VCaP (cell line): ENCODE data around the gene HAND2.

Experiments used
- H3K27ac ChIP-seq: fragments of 450-650 bp; 2 replicates; pipeline ENCODE4 v1.5.1; 2017
- TF ChIP-seq, protein P1 (sequence below): fragments of 450-650 bp; conservative IDR thresholded peaks from 2 replicates; pipeline ENCODE4 v1.5.1; 2017; ENCODE audit warnings: mild to moderate bottlenecking, moderate library complexity

Gene HAND2

DNA sequence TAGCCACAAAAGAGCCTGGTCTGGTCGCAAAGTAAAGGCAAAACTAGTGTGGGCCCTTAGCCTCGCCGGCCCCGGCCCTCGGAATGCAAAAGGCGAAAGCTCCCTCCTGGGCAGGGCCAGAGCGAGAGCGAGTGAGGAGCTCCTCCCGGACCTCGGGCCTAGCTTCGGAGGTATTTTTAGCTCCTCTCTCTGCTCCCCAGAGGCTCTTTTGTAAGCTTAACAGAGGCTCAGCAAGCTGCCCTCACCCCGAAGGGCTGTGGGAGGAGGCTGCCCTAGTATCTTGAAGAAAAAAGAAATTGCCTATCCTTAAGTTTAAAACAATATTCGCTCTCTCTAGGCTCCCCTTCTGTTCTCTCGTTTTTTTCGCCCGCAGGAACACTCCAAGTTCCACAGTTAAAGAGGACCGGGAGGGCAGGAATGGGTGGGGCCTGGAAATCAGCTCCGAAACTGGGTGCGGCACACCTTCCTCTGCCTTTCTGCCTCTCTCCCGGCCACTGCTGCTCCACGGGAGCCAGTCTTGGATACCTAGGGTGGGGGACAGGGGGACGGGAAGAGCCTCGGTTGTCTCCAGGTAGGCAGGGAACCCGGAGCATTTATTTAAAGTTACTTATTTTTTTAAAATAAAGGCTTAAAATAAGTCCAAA is 12.1 kb downstream of the HAND2 start:
- TF ChIP-seq, protein P1, sequence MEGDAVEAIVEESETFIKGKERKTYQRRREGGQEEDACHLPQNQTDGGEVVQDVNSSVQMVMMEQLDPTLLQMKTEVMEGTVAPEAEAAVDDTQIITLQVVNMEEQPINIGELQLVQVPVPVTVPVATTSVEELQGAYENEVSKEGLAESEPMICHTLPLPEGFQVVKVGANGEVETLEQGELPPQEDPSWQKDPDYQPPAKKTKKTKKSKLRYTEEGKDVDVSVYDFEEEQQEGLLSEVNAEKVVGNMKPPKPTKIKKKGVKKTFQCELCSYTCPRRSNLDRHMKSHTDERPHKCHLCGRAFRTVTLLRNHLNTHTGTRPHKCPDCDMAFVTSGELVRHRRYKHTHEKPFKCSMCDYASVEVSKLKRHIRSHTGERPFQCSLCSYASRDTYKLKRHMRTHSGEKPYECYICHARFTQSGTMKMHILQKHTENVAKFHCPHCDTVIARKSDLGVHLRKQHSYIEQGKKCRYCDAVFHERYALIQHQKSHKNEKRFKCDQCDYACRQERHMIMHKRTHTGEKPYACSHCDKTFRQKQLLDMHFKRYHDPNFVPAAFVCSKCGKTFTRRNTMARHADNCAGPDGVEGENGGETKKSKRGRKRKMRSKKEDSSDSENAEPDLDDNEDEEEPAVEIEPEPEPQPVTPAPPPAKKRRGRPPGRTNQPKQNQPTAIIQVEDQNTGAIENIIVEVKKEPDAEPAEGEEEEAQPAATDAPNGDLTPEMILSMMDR = no peak

GRCh38 chr4:173516621-173517524 is 13.2 kb downstream of the HAND2 start:
- TF ChIP-seq, protein P1 = no peak

More for the DNA sequence above, 12.1 kb downstream of the HAND2 start:
- H3K27ac ChIP-seq = no peak overlapping the region

GRCh38 chr4:173515458-173515857 is 14.6 kb downstream of the HAND2 start:
- TF ChIP-seq, protein P1 = no peak
- H3K27ac ChIP-seq = no peak overlapping the region

More at GRCh38 chr4:173516621-173517524, 13.2 kb downstream of the HAND2 start:
- H3K27ac ChIP-seq = no peak overlapping the region

DNA sequence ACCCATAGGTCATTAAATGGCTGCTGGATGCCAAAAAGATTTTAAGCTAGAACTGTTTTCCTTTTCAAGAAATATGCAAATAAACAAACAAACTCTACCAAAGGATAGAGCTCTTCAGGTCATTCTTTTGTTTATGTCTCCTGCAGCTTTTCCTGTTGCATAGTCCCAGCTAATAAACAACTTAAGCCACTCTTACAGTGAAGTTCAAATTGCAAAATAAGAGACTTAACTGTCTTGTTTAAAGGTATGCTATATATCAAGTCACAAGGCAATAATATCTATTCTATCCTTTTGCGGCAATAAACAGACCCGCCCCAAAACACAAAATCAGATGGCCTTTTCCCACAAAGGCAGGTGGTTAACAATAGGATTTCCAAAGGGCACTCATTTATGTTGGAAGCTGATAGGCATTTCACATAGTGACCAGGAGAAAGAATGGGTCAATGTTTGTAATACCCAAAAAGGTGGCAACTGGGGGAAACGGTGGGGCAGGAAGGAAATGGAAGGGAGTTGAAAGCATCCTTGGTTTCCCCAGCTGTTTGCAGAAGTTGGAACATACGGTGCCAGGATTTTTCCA is 15.3 kb downstream of the HAND2 start:
- TF ChIP-seq, protein P1 = no peak
- H3K27ac ChIP-seq = no peak overlapping the region

- TF ChIP-seq, protein P1 = no peak
Observed at GRCh38 chr4:173513651-173514050, 16.4 kb downstream of the HAND2 start.

DNA sequence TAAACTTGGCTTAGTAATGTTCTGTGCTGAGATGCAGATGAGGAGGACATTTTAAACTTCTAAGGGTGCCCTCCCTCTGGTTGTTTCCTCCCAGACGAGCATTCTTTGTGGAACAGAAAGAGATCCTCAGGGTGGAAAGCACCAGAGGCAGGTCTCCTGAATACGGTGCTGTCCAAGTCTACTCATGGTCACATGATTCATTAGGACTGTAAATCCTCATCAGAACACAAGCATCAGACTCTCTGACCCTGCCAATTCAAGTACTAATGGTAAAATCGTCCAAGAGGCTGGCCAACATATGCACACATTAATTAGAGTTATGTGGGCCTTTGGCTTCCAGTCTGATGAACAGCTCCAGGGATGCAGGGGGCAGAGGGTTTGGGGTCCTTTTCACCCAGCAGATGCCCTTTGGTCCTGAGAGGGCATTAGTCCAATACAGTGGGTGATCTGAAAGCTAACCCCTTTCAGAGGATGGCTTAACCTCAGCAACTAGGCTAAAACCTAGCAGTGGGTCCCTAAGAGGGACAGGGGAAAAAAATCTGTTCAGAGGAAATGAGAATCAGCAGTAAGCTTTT is 18.2 kb downstream of the HAND2 start:
- TF ChIP-seq, protein P1 = no peak
- no peak overlapping the region for H3K27ac ChIP-seq

More at GRCh38 chr4:173513651-173514050, 16.4 kb downstream of the HAND2 start:
- H3K27ac ChIP-seq = no peak overlapping the region
